ENCODE results near the gene SELENOO. TPM values are rescaled to one million over a fixed set of nuclear protein-coding genes. Genes with fewer than 3 reads are reported as not detected.

Gene SELENOO
- total RNA-seq, 1 donor, result 15.5 TPM

DNA sequence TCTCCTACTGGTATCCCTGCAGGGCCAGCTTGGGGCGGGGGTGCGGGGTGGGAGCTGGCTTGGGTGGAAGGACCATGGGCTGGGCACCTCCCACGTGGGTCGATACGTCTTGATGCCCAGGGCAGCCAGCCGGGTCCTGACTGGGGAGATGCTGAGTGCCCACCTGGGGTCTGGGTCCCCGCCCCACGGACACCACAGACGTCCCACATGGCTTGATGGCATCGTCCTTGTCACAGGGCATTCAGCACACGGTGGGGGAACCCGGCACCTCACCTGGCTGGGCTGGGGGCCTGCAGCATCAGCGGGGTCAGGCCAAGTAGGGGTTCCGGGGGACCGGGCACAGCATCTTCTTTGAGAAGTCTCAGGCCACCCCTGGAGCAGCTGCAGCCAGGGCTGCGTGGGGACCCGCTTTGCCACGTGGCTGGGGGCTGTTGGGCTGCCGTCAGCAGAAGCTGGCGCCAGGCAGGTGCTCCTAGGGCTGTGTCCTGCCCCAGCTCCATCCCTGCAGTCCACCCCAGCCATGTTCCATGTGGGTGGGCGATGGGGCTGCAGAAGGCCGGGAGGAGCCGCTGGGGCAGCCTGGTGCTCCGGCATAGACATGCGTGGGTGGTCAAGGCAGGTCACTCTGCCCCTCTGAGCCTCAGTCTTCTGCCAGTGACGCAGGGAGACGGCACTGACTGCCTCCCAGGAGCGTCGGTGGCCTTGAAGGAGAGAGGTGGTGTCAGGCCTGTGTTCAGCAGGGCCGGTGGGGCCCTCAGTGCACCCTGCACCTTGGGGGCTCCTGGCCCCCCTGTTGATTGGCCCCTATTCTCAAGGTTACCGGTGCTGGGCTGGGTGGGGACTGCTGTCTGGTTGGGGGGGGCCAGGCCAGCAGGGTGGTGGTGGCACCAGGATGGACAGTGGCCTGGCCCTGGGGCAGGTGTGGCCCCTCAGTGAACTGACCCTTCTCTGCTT, 8.4 kb downstream of the SELENOO start:
- H3K4me3 ChIP-seq (ENCODE audit: low read depth, low read length), result no peak overlapping the region
- TF ChIP-seq, protein P1, sequence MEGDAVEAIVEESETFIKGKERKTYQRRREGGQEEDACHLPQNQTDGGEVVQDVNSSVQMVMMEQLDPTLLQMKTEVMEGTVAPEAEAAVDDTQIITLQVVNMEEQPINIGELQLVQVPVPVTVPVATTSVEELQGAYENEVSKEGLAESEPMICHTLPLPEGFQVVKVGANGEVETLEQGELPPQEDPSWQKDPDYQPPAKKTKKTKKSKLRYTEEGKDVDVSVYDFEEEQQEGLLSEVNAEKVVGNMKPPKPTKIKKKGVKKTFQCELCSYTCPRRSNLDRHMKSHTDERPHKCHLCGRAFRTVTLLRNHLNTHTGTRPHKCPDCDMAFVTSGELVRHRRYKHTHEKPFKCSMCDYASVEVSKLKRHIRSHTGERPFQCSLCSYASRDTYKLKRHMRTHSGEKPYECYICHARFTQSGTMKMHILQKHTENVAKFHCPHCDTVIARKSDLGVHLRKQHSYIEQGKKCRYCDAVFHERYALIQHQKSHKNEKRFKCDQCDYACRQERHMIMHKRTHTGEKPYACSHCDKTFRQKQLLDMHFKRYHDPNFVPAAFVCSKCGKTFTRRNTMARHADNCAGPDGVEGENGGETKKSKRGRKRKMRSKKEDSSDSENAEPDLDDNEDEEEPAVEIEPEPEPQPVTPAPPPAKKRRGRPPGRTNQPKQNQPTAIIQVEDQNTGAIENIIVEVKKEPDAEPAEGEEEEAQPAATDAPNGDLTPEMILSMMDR (IDR thresholded peaks at IDR 0.05; ENCODE audit: insufficient read depth, low read length), result no peak
- no peak for DNase-seq (ENCODE audit: low read depth)

DNA sequence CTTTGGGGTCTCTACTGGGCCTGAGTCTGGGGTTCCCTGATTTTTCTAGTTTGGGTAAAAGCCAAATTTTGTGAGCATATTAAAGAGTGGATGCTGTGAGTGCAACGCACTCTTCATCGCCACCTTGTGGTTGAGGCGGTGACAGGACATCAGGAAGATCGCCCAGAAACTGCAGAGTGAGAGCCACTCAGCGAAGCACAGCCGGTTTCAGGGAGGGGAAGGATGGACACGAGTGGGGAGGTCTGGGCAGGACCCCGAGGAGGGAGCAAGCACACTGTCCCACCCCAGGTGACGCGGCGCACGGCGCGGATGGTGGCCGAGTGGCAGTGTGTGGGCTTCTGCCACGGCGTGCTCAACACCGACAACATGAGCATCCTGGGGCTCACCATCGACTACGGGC, 9.1 kb downstream of the SELENOO start:
- H3K4me3 ChIP-seq (ENCODE audit: low read depth, low read length), result no peak overlapping the region
- TF ChIP-seq, protein P1 (IDR thresholded peaks at IDR 0.05; ENCODE audit: insufficient read depth, low read length), result peak; percentile 93
- peak; percentile 72 for DNase-seq (ENCODE audit: low read depth)

DNA sequence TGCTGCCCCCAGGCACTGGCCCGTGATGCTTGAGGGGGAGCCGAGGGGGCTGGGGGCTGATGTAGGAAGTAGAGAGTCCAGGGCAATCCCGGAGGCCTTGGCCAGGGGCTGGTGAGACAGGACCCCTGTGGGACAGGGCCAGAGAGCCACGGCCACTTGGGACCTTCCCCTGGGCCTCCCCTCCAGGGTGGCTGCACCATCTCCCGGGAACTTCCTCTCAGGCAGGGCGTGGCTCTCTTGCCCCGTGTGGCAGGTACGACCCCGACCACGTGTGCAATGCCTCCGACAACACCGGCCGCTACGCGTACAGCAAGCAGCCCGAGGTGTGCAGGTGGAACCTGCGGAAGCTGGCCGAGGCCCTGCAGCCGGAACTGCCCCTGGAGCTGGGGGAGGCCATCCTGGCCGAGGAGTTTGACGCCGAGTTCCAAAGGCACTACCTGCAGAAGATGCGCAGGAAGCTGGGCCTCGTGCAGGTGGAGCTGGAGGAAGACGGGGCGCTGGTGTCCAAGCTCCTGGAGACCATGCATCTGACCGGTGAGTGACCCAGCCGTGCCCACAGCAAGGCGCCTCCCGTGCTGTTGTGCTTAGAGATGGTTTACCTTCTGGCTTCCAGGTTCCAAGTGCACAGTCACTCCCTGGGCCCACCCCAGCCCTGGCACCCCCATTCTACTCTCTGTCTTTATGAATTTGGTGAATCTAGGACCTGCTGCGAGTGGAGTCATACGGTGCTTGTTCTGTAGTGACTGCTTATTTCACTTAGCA, 9.7 kb downstream of the SELENOO start:
- no peak for DNase-seq (ENCODE audit: low read depth)
- TF ChIP-seq, protein P1 (IDR thresholded peaks at IDR 0.05; ENCODE audit: insufficient read depth, low read length), result no peak
- H3K4me3 ChIP-seq (ENCODE audit: low read depth, low read length), result no peak overlapping the region

DNA sequence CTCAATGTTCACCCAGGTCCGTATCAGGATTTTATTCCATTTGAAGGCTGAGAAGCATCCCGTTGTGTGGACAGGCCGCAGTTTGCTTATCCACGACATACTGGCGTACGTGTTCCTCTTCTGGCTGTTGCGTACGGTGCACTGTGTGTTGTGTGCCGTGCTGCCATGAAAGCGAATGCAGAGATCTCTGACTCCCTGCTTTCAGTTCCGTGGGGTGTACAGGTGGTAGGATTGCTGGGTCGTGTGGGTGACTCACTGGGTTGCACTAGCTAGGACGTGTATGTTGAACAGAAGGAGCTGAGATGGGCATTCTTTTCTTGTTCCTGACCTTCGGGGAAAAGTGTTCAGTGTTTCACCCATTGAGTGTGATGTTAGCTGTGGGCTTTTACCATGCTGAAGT, 10.3 kb downstream of the SELENOO start:
- TF ChIP-seq, protein P1 (IDR thresholded peaks at IDR 0.05; ENCODE audit: insufficient read depth, low read length), result no peak
- no peak overlapping the region for H3K4me3 ChIP-seq (ENCODE audit: low read depth, low read length)
- no peak for DNase-seq (ENCODE audit: low read depth)

DNA sequence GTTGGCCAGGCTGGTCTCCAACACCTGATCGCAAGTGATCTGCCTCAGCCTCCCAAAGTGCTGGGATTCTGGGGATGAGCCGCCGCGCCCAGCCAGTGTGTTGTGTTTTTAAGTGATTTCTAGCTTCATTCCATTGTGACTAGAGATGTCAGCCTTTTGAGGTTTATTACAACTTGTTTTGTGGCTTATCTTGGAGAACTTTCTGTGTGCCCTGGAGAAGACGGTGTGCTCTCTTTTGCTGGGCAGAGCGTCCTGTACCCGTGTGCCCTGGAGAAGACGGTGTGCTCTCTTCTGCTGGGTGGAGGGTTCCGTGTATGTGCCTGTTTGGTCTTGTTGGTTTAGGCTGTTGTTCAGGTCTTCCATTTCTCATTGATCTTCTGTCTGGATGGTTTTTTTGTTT, 12.5 kb downstream of the SELENOO start:
- no peak for DNase-seq (ENCODE audit: low read depth)
- TF ChIP-seq, protein P1 (IDR thresholded peaks at IDR 0.05; ENCODE audit: insufficient read depth, low read length), result no peak
- no peak overlapping the region for H3K4me3 ChIP-seq (ENCODE audit: low read depth, low read length)

DNA sequence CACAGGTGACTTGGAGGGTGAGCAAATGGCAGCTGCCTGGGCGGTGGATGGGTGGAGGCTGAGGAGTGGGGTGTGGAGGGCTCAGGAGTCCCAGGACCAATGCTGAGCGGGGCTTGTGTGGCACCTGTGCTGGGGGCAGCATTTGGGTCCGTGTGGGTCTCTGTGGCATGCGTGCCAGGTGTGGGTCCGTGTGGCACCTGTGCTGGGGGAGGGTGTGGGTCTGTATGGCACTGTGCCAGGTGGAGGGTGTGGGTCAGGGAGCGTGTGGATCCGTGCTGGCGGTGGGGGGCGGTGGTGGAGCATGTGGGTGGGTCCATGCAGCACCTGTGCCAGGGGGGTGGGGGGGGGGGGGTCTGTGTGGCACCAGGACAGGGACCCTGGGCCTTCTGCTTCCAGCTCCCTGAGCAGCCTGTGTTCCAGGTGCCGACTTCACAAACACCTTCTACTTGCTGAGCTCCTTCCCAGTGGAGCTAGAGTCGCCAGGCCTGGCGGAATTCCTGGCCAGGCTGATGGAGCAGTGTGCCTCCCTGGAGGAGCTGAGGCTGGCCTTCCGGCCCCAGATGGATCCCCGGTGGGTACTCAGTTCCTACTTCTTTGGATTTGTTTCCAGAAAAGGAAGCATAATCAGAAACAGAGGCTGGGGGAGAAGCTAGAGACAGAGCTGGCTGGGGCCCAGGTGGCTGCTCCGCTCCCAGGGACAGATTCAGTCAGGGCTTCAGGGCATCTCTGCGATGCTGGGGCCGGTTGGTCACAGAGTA, 14.7 kb downstream of the SELENOO start:
- TF ChIP-seq, protein P1 (IDR thresholded peaks at IDR 0.05; ENCODE audit: insufficient read depth, low read length), result no peak
- no peak overlapping the region for H3K4me3 ChIP-seq (ENCODE audit: low read depth, low read length)
- DNase-seq (ENCODE audit: low read depth), result no peak

All from fibroblast of the aortic adventitia (primary cell).